ENCODE measurements around the gene MLN. TPM values are rescaled to one million over a fixed set of nuclear protein-coding genes. Genes with fewer than 3 reads are reported as not detected.

MLN gene
- total and polyA plus RNA-seq, 2 donors (not counting 3 experiments of a cell fraction or from before 2014, with no cell fraction given), result not detected

GRCh38 chr6:33798343-33798848 lies 5.4 kb downstream of the MLN start:
- H3K4me2 ChIP-seq (ENCODE audit: insufficient read depth, low read length), result no peak overlapping the region
- TF ChIP-seq EZH2 (IDR thresholded peaks at IDR 0.05; ENCODE audit: borderline replicate concordance, low read depth, low read length, severe bottlenecking) (no peak), CTCF (IDR thresholded peaks at IDR 0.05; ENCODE audit: extremely low read depth in 1 of 2, insufficient read depth in 1 of 2, low read depth in 1 of 2, low read length in 2 of 2) (no peak), POLR2AphosphoS5 (IDR thresholded peaks at IDR 0.05; ENCODE audit: insufficient read depth, low read depth, low read length) (no peak), JUN (IDR thresholded peaks at IDR 0.05; ENCODE audit: borderline replicate concordance, insufficient read depth, insufficient read length, low read depth) (no peak), MYC (IDR thresholded peaks at IDR 0.05; ENCODE audit: low read depth, low read length) (no peak), MAX (IDR thresholded peaks at IDR 0.05; ENCODE audit: insufficient read depth, insufficient read length) (no peak), FOS (IDR thresholded peaks at IDR 0.05; ENCODE audit: borderline replicate concordance, insufficient read depth, low read length) (no peak), GATA2 (IDR thresholded peaks at IDR 0.05; ENCODE audit: insufficient read depth, insufficient read length, low read depth, low read length) (no peak), POLR2A (IDR thresholded peaks at IDR 0.05; ENCODE audit: low read depth, low read length) (no peak)
- no peak overlapping the region for H3K9ac ChIP-seq (replicated peaks; ENCODE audit: extremely low read depth, insufficient read depth, low read length)
- intact Hi-C loops (cut with micrococcal nuclease) (no loop called here), dilution Hi-C loops (cut with MboI; ENCODE audit: extremely low pct_ligation_motif_present, low sequenced_read_pairs) (no loop called here)
- no peak overlapping the region for H3K27ac ChIP-seq (ENCODE audit: insufficient read depth, low read depth, low read length)
- H4K20me1 ChIP-seq (replicated peaks; ENCODE audit: control insufficient read depth, extremely low read depth, insufficient read depth, low read length), result no peaks in the 10 kb centered on the region
- no peaks in the 10 kb centered on the region for H3K79me2 ChIP-seq (ENCODE audit: control insufficient read depth, insufficient read depth, low read length)
- DNase-seq (ENCODE audit: low read depth, low spot score), result no peak
- H3K4me3 ChIP-seq (replicated peaks in 1 of 3; ENCODE audit: insufficient read depth in 1 of 3, low read depth in 1 of 3, low read length in 3 of 3), result no peak overlapping the region
- H3K9me3 ChIP-seq (replicated peaks; ENCODE audit: control insufficient read depth, insufficient read depth, low read length), result no peaks in the 10 kb centered on the region
- BruUV-seq (replicated peaks), result no TSS peak
- FAIRE-seq, result no peak
- no peaks in the 10 kb centered on the region for H3K9me1 ChIP-seq (replicated peaks; ENCODE audit: control insufficient read depth, extremely low read depth, insufficient read depth, low read length)
- ChIA-PET POLR2A (no interaction called here), CTCF (interaction anchor here (1.2 to 1.9 kb wide), 5 partner anchors 26 to 227 kb away, joined by 3 to 9 read pairs (median 4); no protein-coding TSS in a partner anchor)
- H3K4me1 ChIP-seq (ENCODE audit: control insufficient read depth, extremely low read depth, insufficient read depth, low read length), result no peaks in the 10 kb centered on the region
- H3K27me3 ChIP-seq (ENCODE audit: control insufficient read depth in 2 of 2, insufficient read depth in 2 of 2, low read length in 2 of 2), result peaks cover 4 to 11% of the 10 kb centered on the region in 2 experiments
- H2AFZ ChIP-seq (ENCODE audit: low read depth, low read length), result no peak overlapping the region
- no peaks in the 10 kb centered on the region for H3K36me3 ChIP-seq (ENCODE audit: control insufficient read depth in 2 of 2, extremely low read depth in 1 of 2, insufficient read depth in 2 of 2, low read length in 2 of 2)
